A673 (cell line): Measurements from ENCODE around the gene GALNT12.

Source experiments
- EZH2 ChIP-seq: fragments of 200-600 bp; sonication (generic); IDR thresholded peaks from 2 replicates; pipeline ENCODE4 v1.6.1; 2017; ENCODE audit warnings: borderline replicate concordance, low read depth, mild to moderate bottlenecking, mixed read lengths, antibody characterized with exemption, low read length; ENCODE audit not compliant: poor library complexity, severe bottlenecking
- TF ChIP-seq, protein P1 (sequence below): fragments of 300-800, 200-600 bp; sonication (generic); conservative IDR thresholded peaks from 2 replicates; pipeline ENCODE4 v1.5.1; 2017; ENCODE audit warnings: low read depth, mild to moderate bottlenecking, antibody characterized with exemption, low read length, moderate library complexity, mixed read lengths

DNA sequence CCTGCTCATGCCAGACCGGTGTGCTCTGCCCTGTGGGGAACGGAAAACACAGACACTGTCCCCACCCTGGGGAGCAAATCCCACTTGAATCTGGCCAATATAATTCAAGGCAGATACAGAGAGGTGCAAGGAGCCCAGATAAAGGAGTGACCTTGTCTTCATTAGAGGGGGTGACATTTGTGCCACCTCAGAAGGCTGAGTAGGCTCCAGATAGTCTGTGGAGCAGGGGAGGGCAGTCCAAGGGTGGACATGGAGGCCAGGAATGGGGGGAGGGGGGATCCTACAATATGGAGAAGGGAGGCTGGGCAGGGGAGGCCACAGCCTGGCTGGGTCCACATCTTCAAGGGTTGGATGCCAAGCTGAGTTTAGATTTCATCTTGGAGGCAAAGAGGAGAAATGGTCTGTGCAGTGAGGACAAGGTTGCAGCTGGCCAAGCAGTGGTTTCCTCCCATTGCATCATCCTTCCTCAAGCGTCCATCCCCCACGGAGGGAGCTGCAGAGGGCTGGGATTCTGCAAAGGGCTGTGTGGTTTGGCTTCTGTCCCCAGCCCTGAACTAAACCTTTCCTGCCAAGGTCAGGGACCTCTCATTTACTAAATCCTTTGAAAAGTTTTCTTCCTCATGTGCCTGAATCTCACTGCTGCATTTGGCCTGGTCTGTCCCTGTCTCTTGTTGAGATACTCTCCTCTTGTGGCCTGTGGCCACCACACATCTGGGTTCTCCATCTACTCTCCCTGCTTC lies 60.1 kb downstream of the GALNT12 start:
- TF ChIP-seq, protein P1, sequence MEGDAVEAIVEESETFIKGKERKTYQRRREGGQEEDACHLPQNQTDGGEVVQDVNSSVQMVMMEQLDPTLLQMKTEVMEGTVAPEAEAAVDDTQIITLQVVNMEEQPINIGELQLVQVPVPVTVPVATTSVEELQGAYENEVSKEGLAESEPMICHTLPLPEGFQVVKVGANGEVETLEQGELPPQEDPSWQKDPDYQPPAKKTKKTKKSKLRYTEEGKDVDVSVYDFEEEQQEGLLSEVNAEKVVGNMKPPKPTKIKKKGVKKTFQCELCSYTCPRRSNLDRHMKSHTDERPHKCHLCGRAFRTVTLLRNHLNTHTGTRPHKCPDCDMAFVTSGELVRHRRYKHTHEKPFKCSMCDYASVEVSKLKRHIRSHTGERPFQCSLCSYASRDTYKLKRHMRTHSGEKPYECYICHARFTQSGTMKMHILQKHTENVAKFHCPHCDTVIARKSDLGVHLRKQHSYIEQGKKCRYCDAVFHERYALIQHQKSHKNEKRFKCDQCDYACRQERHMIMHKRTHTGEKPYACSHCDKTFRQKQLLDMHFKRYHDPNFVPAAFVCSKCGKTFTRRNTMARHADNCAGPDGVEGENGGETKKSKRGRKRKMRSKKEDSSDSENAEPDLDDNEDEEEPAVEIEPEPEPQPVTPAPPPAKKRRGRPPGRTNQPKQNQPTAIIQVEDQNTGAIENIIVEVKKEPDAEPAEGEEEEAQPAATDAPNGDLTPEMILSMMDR: no peak
- TF ChIP-seq EZH2: no peak
